ENCODE data around the gene DDRGK1. TPM values are rescaled to one million over a fixed set of nuclear protein-coding genes. Genes with fewer than 3 reads are reported as not detected.
"Not testable (repeated sequence)": the region's sequence is repeated elsewhere in the genome, so short reads cannot be mapped to it uniquely, and the experiment has no call there.

Gene DDRGK1
- total RNA-seq, 1 donor from 2014 or later = 89.8 TPM

DNA sequence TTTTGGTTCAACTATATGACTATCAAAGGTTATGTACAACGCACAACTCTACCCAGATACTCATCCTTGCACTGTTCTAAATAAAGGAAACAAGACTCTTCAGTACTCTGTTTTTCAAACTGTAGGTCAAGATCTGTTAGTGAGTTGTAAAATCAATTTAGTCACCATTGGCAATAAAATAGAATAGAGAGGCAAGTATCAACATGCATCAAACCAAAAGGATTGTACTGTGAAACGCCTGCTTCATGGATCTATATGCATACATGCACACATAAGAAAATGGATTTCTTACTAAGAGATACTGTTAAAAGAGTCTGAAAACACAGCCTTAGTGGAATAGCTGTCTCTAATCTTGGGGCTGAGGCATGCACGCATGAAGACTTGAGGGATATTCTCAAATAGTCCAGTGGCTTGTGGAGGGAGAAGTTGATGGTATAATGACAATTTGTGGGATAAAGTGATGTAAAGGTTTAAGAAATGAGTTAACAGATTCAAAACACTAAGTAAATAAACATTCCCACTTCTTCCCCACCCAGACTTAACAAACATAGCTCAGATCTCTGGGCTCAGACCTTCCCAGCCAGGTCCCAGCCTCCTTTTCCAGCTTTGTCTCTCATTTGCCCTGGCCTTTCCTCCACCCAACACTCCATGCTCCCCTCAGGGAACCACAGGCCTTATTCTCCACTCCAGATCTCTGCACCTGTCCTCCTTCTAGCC lies 20.4 kb downstream of the DDRGK1 start:
- intact Hi-C loops (cut with DNase I) = no loop called here
- H3K27me3 ChIP-seq (ENCODE audit: low read depth) = no peaks in the 10 kb centered on the region
- no peak overlapping the region for H3K4me3 ChIP-seq
- H3K9me3 ChIP-seq = no peaks in the 10 kb centered on the region
- peaks cover 11% of the 10 kb centered on the region for H3K36me3 ChIP-seq
- no peak for ATAC-seq
- no peak overlapping the region for H3K27ac ChIP-seq
- H3K4me1 ChIP-seq = no peaks in the 10 kb centered on the region
- no peak for TF ChIP-seq CTCF (IDR thresholded peaks at IDR 0.05)
- DNase-seq = no peak

DNA sequence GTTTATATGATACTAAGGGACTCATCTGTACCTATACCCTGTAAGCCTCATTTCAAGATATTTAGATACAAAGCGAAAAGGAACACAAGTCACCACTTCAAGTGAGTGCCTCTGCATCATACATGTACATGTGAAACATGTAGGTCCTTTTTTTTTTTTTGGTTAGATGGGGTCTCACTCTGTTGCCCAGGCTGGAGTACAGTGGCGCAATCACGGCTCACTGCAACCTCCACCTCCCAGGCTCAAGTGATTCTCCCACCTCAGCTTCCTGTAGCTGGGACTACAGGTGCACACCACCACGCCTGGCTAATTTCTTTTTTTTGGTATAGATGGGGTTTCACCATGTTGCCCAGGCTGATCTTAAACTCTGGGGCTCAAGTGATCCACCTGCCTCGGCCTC lies 22.1 kb downstream of the DDRGK1 start:
- DNase-seq = peak; percentile 4
- H3K36me3 ChIP-seq; H3K4me1 ChIP-seq; intact Hi-C loops (cut with DNase I); ATAC-seq; H3K4me3 ChIP-seq; H3K27me3 ChIP-seq (ENCODE audit: low read depth); H3K27ac ChIP-seq; H3K9me3 ChIP-seq: not testable (repeated sequence)

DNA sequence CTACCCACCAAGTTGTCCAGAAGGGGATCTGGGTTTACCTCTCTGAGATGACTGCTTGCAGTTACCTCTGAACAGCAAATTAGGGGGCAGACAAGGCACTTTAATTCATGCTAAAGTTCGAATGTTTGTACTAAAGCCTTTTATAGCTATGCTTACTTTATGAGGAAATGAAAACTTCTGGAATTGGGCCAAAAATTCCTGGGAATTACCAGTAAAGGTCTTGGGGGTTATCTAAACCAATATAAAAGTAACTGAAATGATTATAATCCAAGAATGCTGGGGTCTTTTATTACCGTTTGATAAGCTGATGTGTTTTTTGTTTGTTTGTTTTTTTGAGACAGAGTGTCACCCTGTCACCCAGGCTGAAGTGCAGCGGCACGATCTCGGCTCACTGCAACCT lies 23.2 kb downstream of the DDRGK1 start:
- Histone ChIP-seq H3K4me1 (no peaks in the 10 kb centered on the region), H3K27me3 (ENCODE audit: low read depth) (no peaks in the 10 kb centered on the region), H3K27ac (no peak overlapping the region), H3K36me3 (no peaks in the 10 kb centered on the region), H3K4me3 (no peak overlapping the region), H3K9me3 (no peaks in the 10 kb centered on the region)
- DNase-seq (no peak), ATAC-seq (no peak)
- intact Hi-C loops (cut with DNase I) = no loop called here
- TF ChIP-seq CTCF (IDR thresholded peaks at IDR 0.05) = no peak

GRCh38 chr20:3180319-3180718 lies 24.2 kb downstream of the DDRGK1 start:
- no peaks in the 10 kb centered on the region for H3K36me3 ChIP-seq
- TF ChIP-seq CTCF (IDR thresholded peaks at IDR 0.05) = no peak
- DNase-seq (no peak), ATAC-seq (no peak)
- no peaks in the 10 kb centered on the region for H3K27me3 ChIP-seq (ENCODE audit: low read depth)
- no peaks in the 10 kb centered on the region for H3K4me1 ChIP-seq
- H3K27ac ChIP-seq = no peak overlapping the region
- H3K4me3 ChIP-seq = no peak overlapping the region
- H3K9me3 ChIP-seq = no peaks in the 10 kb centered on the region
- intact Hi-C loops (cut with DNase I) = no loop called here

GRCh38 chr20:3177746-3178485 lies 26.6 kb downstream of the DDRGK1 start:
- no peak overlapping the region for H3K27ac ChIP-seq
- TF ChIP-seq CTCF (IDR thresholded peaks at IDR 0.05) = no peak
- intact Hi-C loops (cut with DNase I) = no loop called here
- H3K36me3 ChIP-seq = no peaks in the 10 kb centered on the region
- peaks cover 10% of the 10 kb centered on the region for H3K4me1 ChIP-seq
- no peaks in the 10 kb centered on the region for H3K27me3 ChIP-seq (ENCODE audit: low read depth)
- H3K4me3 ChIP-seq = no peak overlapping the region
- H3K9me3 ChIP-seq = no peaks in the 10 kb centered on the region
- ATAC-seq (no peak), DNase-seq (no peak)

DNA sequence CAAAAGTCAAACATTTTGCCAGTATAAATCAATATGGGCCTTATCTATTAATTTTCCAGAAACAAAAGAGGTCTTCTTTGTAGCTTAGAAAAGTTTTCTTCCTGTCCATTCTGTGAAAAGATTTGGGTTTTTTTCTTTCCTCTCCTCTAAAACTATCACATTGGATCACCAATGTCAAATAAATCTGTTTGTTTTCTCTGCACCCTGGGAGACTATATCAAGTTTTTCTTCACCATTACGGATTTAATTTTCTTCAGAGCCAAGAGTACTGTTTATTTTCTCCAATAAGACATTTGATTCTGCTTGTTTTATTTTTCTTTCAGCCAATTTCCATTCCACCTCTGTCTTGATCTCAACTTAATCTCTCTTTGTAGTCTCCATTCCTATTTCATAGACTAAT lies 29.2 kb downstream of the DDRGK1 start:
- Histone ChIP-seq H3K4me1 (peaks cover 19% of the 10 kb centered on the region), H3K36me3 (no peaks in the 10 kb centered on the region), H3K27me3 (ENCODE audit: low read depth) (no peaks in the 10 kb centered on the region), H3K27ac (no peak overlapping the region), H3K4me3 (peak overlapping the region; percentile 92), H3K9me3 (no peaks in the 10 kb centered on the region)
- TF ChIP-seq CTCF (IDR thresholded peaks at IDR 0.05) = no peak
- intact Hi-C loops (cut with DNase I) = no loop called here
- ATAC-seq = no peak
- no peak for DNase-seq
